ENCODE data around the gene FALEC. TPM values are rescaled to one million over a fixed set of nuclear protein-coding genes. Genes with fewer than 3 reads are reported as not detected.
A peak's percentile ranks its signal among the peaks of the same experiment; 100 is the strongest.

Gene FALEC
- total RNA-seq, 1 experiment from 2014 or later, result not detected

DNA sequence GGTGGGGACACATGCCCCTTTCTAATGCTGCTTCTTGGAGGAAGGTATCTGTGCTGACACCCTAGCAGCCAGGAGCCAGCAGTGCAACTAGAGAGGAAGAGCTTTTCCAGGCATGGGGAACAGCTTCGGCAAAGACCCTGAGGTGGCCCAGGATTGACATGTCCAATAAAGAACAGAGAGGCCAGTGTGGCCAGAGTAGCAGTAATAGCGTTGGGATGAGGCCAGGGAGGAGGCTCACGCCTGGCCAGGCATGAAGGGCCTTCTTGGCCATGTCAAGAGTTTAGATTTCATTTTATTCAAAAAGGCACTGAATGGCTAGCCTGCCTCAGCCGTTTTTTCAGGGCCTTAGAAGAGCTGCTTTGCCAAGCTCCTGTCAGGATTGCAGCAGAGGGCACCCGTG lies 17.3 kb downstream of the FALEC start:
- Histone ChIP-seq H3K9me3 (ENCODE audit: low read depth, low read length, poor library complexity, severe bottlenecking) (no peaks in the 10 kb centered on the region), H3K4me1 (ENCODE audit: insufficient read depth, low read length, poor library complexity, severe bottlenecking) (no peaks in the 10 kb centered on the region), H3K4me3 (ENCODE audit: low read depth, low read length, poor library complexity, severe bottlenecking) (no peak overlapping the region), H3K27ac (ENCODE audit: low read depth, low read length, poor library complexity, severe bottlenecking) (no peak overlapping the region), H3K36me3 (ENCODE audit: insufficient read depth, low read length, poor library complexity, severe bottlenecking) (no peaks in the 10 kb centered on the region), H3K27me3 (replicated peaks; ENCODE audit: insufficient read depth, low read depth, low read length, poor library complexity) (no peaks in the 10 kb centered on the region)
- intact Hi-C loops (cut with micrococcal nuclease; ENCODE audit: unreplicated experiment), result loop anchor here (5.0 kb wide), 2 partner anchors 71 to 276 kb away; partner anchors contain the start of gene CA14
- BruUV-seq (replicated peaks), result no TSS peak
- no peak for DNase-seq (ENCODE audit: low spot score)
- ChIA-PET CTCF (interaction anchor here (0.6 to 1.2 kb wide), 8 partner anchors 12 to 614 kb away, joined by 3 to 7 read pairs (median 5); partner anchors contain the start of gene FALEC), POLR2A (ENCODE audit: low non-redundant PET) (no interaction called here)
- TF ChIP-seq, protein P1, sequence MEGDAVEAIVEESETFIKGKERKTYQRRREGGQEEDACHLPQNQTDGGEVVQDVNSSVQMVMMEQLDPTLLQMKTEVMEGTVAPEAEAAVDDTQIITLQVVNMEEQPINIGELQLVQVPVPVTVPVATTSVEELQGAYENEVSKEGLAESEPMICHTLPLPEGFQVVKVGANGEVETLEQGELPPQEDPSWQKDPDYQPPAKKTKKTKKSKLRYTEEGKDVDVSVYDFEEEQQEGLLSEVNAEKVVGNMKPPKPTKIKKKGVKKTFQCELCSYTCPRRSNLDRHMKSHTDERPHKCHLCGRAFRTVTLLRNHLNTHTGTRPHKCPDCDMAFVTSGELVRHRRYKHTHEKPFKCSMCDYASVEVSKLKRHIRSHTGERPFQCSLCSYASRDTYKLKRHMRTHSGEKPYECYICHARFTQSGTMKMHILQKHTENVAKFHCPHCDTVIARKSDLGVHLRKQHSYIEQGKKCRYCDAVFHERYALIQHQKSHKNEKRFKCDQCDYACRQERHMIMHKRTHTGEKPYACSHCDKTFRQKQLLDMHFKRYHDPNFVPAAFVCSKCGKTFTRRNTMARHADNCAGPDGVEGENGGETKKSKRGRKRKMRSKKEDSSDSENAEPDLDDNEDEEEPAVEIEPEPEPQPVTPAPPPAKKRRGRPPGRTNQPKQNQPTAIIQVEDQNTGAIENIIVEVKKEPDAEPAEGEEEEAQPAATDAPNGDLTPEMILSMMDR (conservative IDR thresholded peaks at IDR 0.05; ENCODE audit: low read depth, low read length), result 0 out of 2 replicates have a peak, but pooled peaks have one; percentile 5
- no peak for TF ChIP-seq EZH2 (IDR thresholded peaks at IDR 0.05; ENCODE audit: borderline replicate concordance, low read depth, low read length, poor library complexity, severe bottlenecking)

- no peak overlapping the region for H3K4me3 ChIP-seq (ENCODE audit: low read depth, low read length, poor library complexity, severe bottlenecking)
- ChIA-PET POLR2A (ENCODE audit: low non-redundant PET) (no interaction called here), CTCF (no interaction called here)
- BruUV-seq (replicated peaks), result no TSS peak
- intact Hi-C loops (cut with micrococcal nuclease; ENCODE audit: unreplicated experiment), result loop anchor here (5.0 kb wide), 2 partner anchors 72 to 277 kb away; partner anchors contain the start of gene CA14
- H3K27ac ChIP-seq (ENCODE audit: low read depth, low read length, poor library complexity, severe bottlenecking), result no peak overlapping the region
- no peaks in the 10 kb centered on the region for H3K9me3 ChIP-seq (ENCODE audit: low read depth, low read length, poor library complexity, severe bottlenecking)
- TF ChIP-seq EZH2 (IDR thresholded peaks at IDR 0.05; ENCODE audit: borderline replicate concordance, low read depth, low read length, poor library complexity, severe bottlenecking), result no peak
- TF ChIP-seq, protein P1 (conservative IDR thresholded peaks at IDR 0.05; ENCODE audit: low read depth, low read length), result no peak
- no peaks in the 10 kb centered on the region for H3K27me3 ChIP-seq (replicated peaks; ENCODE audit: insufficient read depth, low read depth, low read length, poor library complexity)
- no peaks in the 10 kb centered on the region for H3K36me3 ChIP-seq (ENCODE audit: insufficient read depth, low read length, poor library complexity, severe bottlenecking)
- no peak for DNase-seq (ENCODE audit: low spot score)
- H3K4me1 ChIP-seq (ENCODE audit: insufficient read depth, low read length, poor library complexity, severe bottlenecking), result no peaks in the 10 kb centered on the region
These were observed 18.4 kb downstream of the FALEC start for GRCh38 chr1:150534002-150534401.

GRCh38 chr1:150535511-150536287 lies 20.1 kb downstream of the FALEC start:
- Histone ChIP-seq H3K27ac (ENCODE audit: low read depth, low read length, poor library complexity, severe bottlenecking) (no peak overlapping the region), H3K4me3 (ENCODE audit: low read depth, low read length, poor library complexity, severe bottlenecking) (no peak overlapping the region), H3K9me3 (ENCODE audit: low read depth, low read length, poor library complexity, severe bottlenecking) (no peaks in the 10 kb centered on the region), H3K27me3 (replicated peaks; ENCODE audit: insufficient read depth, low read depth, low read length, poor library complexity) (no peaks in the 10 kb centered on the region), H3K36me3 (ENCODE audit: insufficient read depth, low read length, poor library complexity, severe bottlenecking) (no peaks in the 10 kb centered on the region), H3K4me1 (ENCODE audit: insufficient read depth, low read length, poor library complexity, severe bottlenecking) (no peaks in the 10 kb centered on the region)
- DNase-seq (ENCODE audit: low spot score), result no peak
- CTCF ChIA-PET, result interaction anchor here (1.0 kb wide), 1 partner anchor 25 kb away, joined by 3 read pairs; no protein-coding TSS in a partner anchor
- no TSS peak for BruUV-seq (replicated peaks)
- intact Hi-C loops (cut with micrococcal nuclease; ENCODE audit: unreplicated experiment), result no loop called here
- POLR2A ChIA-PET (ENCODE audit: low non-redundant PET), result no interaction called here
- TF ChIP-seq, protein P1 (conservative IDR thresholded peaks at IDR 0.05; ENCODE audit: low read depth, low read length), result no peak
- TF ChIP-seq EZH2 (IDR thresholded peaks at IDR 0.05; ENCODE audit: borderline replicate concordance, low read depth, low read length, poor library complexity, severe bottlenecking), result no peak
